Fibroblast of villous mesenchyme (primary cell): ENCODE data around the gene OSTF1. TPM values are rescaled to one million over a fixed set of nuclear protein-coding genes. Genes with fewer than 3 reads are reported as not detected.

ENCODE experiments used
- DNase-seq: peaks from one replicate; pipeline ENCODE4 v3.0.0-alpha.2; 2010; ENCODE audit warnings: low read depth
- H3K4me3 ChIP-seq: 2 replicates; pipeline ENCODE4 v1.5.1; 2011; ENCODE audit warnings: low read depth, mild to moderate bottlenecking, low read length
- total RNA-seq: library from RNA; depleted of rRNA; stranded (reverse); fragments of >200 nt; gene quantifications from 2 replicates; pipeline ENCODE4 v1.2.3, GENCODE V29; 2012
- TF ChIP-seq, protein P1 (sequence below): IDR thresholded peaks from 2 replicates; pipeline ENCODE4 v1.5.1; 2012; ENCODE audit warnings: low read depth, mild to moderate bottlenecking, low read length; ENCODE audit not compliant: insufficient read depth

Gene OSTF1, protein sequence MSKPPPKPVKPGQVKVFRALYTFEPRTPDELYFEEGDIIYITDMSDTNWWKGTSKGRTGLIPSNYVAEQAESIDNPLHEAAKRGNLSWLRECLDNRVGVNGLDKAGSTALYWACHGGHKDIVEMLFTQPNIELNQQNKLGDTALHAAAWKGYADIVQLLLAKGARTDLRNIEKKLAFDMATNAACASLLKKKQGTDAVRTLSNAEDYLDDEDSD
- 30.6 and 31.1 TPM in 2 replicates for total RNA-seq

DNA sequence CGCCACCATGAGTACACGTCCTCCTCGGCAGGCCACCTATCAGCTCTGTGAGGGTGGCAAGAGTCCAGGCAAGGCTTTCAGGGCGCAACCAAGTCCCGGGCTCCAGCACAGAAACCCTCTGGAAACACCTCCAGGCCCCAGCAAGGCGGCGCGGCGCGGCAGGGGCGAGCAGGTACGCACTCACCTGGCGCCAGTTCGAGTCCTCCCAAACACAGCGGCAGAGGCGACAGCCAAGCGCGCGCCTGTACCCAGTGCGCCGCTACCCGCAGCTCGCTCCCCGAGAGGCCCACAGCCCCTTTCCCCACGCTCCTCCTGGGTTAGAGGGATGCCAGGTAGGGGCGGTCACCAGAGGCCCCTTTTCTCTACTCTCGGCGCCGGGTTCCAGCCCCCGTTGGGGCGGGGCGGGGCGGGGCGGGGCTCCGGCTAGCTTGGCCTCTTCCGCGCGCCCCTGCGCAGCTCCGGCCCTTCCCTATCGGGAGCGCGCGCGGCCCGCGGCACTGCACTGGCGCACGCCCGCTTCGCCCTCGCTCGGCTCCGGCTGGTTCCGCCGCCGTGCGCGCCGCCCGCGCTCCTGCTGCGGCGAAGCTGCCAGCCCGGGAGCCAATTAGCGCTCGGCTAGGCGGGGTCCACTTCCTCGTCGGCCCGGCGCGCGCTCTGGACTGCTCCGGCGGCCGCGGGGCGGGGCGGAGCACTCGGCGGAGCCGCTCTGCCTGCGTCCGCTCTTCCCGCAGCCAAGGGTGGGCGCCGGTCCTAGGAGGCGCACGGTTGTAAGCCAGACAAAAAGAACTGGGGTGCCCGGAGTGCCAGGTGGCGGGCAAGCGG, at the start of gene OSTF1, which contains the start of gene NMRK1:
Gene OSTF1, plus strand, starts transcription at position 691 of the 822 bp plus-strand sequence. CDS start 179 bp downstream, outside the sequence.
Gene NMRK1, minus strand, starts transcription at position 332 of the 822 bp plus-strand sequence. CDS start 5,040 bp downstream, outside the sequence.
- DNase-seq: peak; percentile 96
- TF ChIP-seq, protein P1, sequence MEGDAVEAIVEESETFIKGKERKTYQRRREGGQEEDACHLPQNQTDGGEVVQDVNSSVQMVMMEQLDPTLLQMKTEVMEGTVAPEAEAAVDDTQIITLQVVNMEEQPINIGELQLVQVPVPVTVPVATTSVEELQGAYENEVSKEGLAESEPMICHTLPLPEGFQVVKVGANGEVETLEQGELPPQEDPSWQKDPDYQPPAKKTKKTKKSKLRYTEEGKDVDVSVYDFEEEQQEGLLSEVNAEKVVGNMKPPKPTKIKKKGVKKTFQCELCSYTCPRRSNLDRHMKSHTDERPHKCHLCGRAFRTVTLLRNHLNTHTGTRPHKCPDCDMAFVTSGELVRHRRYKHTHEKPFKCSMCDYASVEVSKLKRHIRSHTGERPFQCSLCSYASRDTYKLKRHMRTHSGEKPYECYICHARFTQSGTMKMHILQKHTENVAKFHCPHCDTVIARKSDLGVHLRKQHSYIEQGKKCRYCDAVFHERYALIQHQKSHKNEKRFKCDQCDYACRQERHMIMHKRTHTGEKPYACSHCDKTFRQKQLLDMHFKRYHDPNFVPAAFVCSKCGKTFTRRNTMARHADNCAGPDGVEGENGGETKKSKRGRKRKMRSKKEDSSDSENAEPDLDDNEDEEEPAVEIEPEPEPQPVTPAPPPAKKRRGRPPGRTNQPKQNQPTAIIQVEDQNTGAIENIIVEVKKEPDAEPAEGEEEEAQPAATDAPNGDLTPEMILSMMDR: peak; percentile 13
- peak within 1 kb of the TSS; percentile 90 for H3K4me3 ChIP-seq

- no peak overlapping the region for H3K4me3 ChIP-seq
- peak; percentile 83 for DNase-seq
These were observed 49.3 kb upstream of the OSTF1 start for GRCh38 chr9:75039009-75039408.

GRCh38 chr9:75039801-75040200, 48.5 kb upstream of the OSTF1 start:
- DNase-seq: no peak
- H3K4me3 ChIP-seq: no peak overlapping the region
- TF ChIP-seq, protein P1: no peak

More at GRCh38 chr9:75039009-75039408, 49.3 kb upstream of the OSTF1 start:
- TF ChIP-seq, protein P1: no peak

- DNase-seq: no peak
- H3K4me3 ChIP-seq: no peak overlapping the region
- TF ChIP-seq, protein P1: no peak
These were observed 47.3 kb upstream of the OSTF1 start for GRCh38 chr9:75041041-75041440.

- DNase-seq: no peak
- TF ChIP-seq, protein P1: no peak
- no peak overlapping the region for H3K4me3 ChIP-seq
These were observed 41.5 kb upstream of the OSTF1 start for GRCh38 chr9:75046725-75047345.

GRCh38 chr9:75047506-75047905, 40.8 kb upstream of the OSTF1 start:
- no peak overlapping the region for H3K4me3 ChIP-seq
- no peak for DNase-seq
- TF ChIP-seq, protein P1: no peak
